Astrocyte (in vitro differentiated cells and primary cell): ENCODE measurements around the gene HAL. TPM values are rescaled to one million over a fixed set of nuclear protein-coding genes. Genes with fewer than 3 reads are reported as not detected.

Experiments
- DNase-seq: peaks from one replicate; pipeline ENCODE4 v3.0.0-alpha.2; 2010; ENCODE audit warnings: low read depth
- FAIRE-seq: peaks from 2 replicates; lab custom pipeline; 2011; peaks lifted over from hg19 to GRCh38; lab: Jason Lieb, UNC
- H2AFZ ChIP-seq: 2 replicates; pipeline ENCODE4 v1.6.0; 2012; ENCODE audit warnings: low read depth, low read length, inconsistent platforms
- H3K27ac ChIP-seq: 2 replicates; pipeline ENCODE4 v1.5.1; 2011; ENCODE audit warnings: low read depth, low read length, inconsistent platforms
- H3K27me3 ChIP-seq: 2 replicates; pipeline ENCODE4 v1.6.0; 2011; ENCODE audit warnings: low read length, inconsistent platforms; ENCODE audit not compliant: insufficient read depth
- H3K36me3 ChIP-seq: 2 replicates; pipeline ENCODE4 v1.5.1; 2011; ENCODE audit warnings: low read length, inconsistent platforms; ENCODE audit not compliant: insufficient read depth
- H3K4me1 ChIP-seq: 2 replicates; pipeline ENCODE4 v1.5.1; 2011; ENCODE audit warnings: low read length, inconsistent platforms; ENCODE audit not compliant: insufficient read depth
- H3K4me2 ChIP-seq: 2 replicates; pipeline ENCODE4 v1.6.0; 2012; ENCODE audit warnings: low read length, inconsistent platforms
- H3K4me3 ChIP-seq: 2 replicates; pipeline ENCODE4 v1.5.1; 2011; ENCODE audit warnings: low read depth, mild to moderate bottlenecking, low read length, inconsistent platforms; ENCODE audit not compliant: insufficient read depth
- H3K79me2 ChIP-seq: 2 replicates; pipeline ENCODE4 v1.6.0; 2012; ENCODE audit warnings: mild to moderate bottlenecking, low read length, inconsistent platforms; ENCODE audit not compliant: insufficient read depth
- H3K9ac ChIP-seq: 2 replicates; pipeline ENCODE4 v1.6.0; 2012; ENCODE audit warnings: mild to moderate bottlenecking, low read length, inconsistent platforms
- H3K9me3 ChIP-seq: 2 replicates; pipeline ENCODE4 v1.5.1; 2012; ENCODE audit warnings: low read depth, mild to moderate bottlenecking, low read length, inconsistent platforms; ENCODE audit not compliant: insufficient read depth
- H4K20me1 ChIP-seq: 2 replicates; pipeline ENCODE4 v1.6.0; 2012; ENCODE audit warnings: low read length, inconsistent platforms; ENCODE audit not compliant: insufficient read depth
- H3K27ac Mint-ChIP-seq: one replicate; pipeline ENCODE4 v1.8.0; 2021; ENCODE audit warnings: mild to moderate bottlenecking, mixed read lengths; ENCODE audit not compliant: unreplicated experiment
- H3K27me3 Mint-ChIP-seq: one replicate; pipeline ENCODE4 v1.8.0; 2021; ENCODE audit warnings: low read depth, mixed read lengths; ENCODE audit not compliant: unreplicated experiment
- H3K36me3 Mint-ChIP-seq: one replicate; pipeline ENCODE4 v1.8.0; 2021; ENCODE audit warnings: low read depth, mixed read lengths; ENCODE audit not compliant: unreplicated experiment
- H3K4me1 Mint-ChIP-seq: one replicate; pipeline ENCODE4 v1.8.0; 2021; ENCODE audit warnings: low read depth, mixed read lengths; ENCODE audit not compliant: unreplicated experiment
- H3K4me3 Mint-ChIP-seq: one replicate; pipeline ENCODE4 v1.8.0; 2021; ENCODE audit warnings: mild to moderate bottlenecking, moderate library complexity, mixed read lengths; ENCODE audit not compliant: unreplicated experiment
- H3K9me3 Mint-ChIP-seq: one replicate; pipeline ENCODE4 v1.8.0; 2021; ENCODE audit warnings: mild to moderate bottlenecking, mixed read lengths; ENCODE audit not compliant: unreplicated experiment
- CTCF ChIP-seq: IDR thresholded peaks from 2 replicates; pipeline ENCODE4 v1.5.1; 2011; ENCODE audit warnings: low read depth, mild to moderate bottlenecking, inconsistent platforms, low read length, moderate library complexity; ENCODE audit not compliant: insufficient read depth
- EZH2 ChIP-seq: IDR thresholded peaks from 2 replicates; pipeline ENCODE4 v1.6.1; 2012; ENCODE audit warnings: mild to moderate bottlenecking, low read length, inconsistent platforms; ENCODE audit not compliant: insufficient read depth
- total RNA-seq: library from RNA; stranded (reverse); gene quantifications from 2 replicates; pipeline ENCODE4 v1.2.1, GENCODE V29; 2021

The HAL gene
- total RNA-seq, 1 donor from 2014 or later = 0.20 TPM

- FAIRE-seq = no peak
- Histone ChIP-seq H3K27me3 (peaks cover 5% of the 10 kb centered on the region), H3K79me2 (no peaks in the 10 kb centered on the region), H3K4me2 (peak within 1 kb of the TSS; percentile 98), H3K4me3 (peak within 1 kb of the TSS; percentile 89), H3K4me1 (peaks cover 3% of the 10 kb centered on the region), H3K9me3 (no peaks in the 10 kb centered on the region), H2AFZ (peak within 1 kb of the TSS; percentile 98), H3K27ac (no peak within 1 kb of the TSS), H3K9ac (peak within 1 kb of the TSS; percentile 79), H4K20me1 (no peaks in the 10 kb centered on the region), H3K36me3 (no peaks in the 10 kb centered on the region)
- Mint-ChIP-seq H3K4me3 (peak within 1 kb of the TSS; percentile 91), H3K4me1 (no peaks in the 10 kb centered on the region), H3K36me3 (no peaks in the 10 kb centered on the region), H3K9me3 (no peaks in the 10 kb centered on the region), H3K27ac (peak within 1 kb of the TSS; percentile 58), H3K27me3 (peaks cover 11% of the 10 kb centered on the region)
- DNase-seq = peak; percentile 45
- TF ChIP-seq EZH2 (no peak), CTCF (no peak)
These were observed 52.8 kb downstream of the HAL start, which contains the start of gene AMDHD1 for GRCh38 chr12:95943330-95943842. Gene AMDHD1, plus strand, starts transcription at chr12:95943331. Its CDS starts 68 bp downstream, at chr12:95943399.

- H3K36me3 ChIP-seq = no peaks in the 10 kb centered on the region
- FAIRE-seq (no peak), DNase-seq (peak; percentile 57)
- H4K20me1 ChIP-seq = no peaks in the 10 kb centered on the region
- peak within 1 kb of the TSS; percentile 58 for H3K27ac Mint-ChIP-seq
- peak within 1 kb of the TSS; percentile 79 for H3K9ac ChIP-seq
- H3K4me3 ChIP-seq = peak within 1 kb of the TSS; percentile 89
- H2AFZ ChIP-seq = peak within 1 kb of the TSS; percentile 98
- no peaks in the 10 kb centered on the region for H3K79me2 ChIP-seq
- H3K4me2 ChIP-seq = peak within 1 kb of the TSS; percentile 98
- H3K9me3 ChIP-seq = no peaks in the 10 kb centered on the region
- peak within 1 kb of the TSS; percentile 91 for H3K4me3 Mint-ChIP-seq
- H3K27me3 ChIP-seq = peaks cover 5% of the 10 kb centered on the region
- H3K27me3 Mint-ChIP-seq = peaks cover 11% of the 10 kb centered on the region
- no peaks in the 10 kb centered on the region for H3K36me3 Mint-ChIP-seq
- TF ChIP-seq CTCF (no peak), EZH2 (no peak)
- H3K4me1 ChIP-seq = peaks cover 3% of the 10 kb centered on the region
- H3K4me1 Mint-ChIP-seq = no peaks in the 10 kb centered on the region
- no peaks in the 10 kb centered on the region for H3K9me3 Mint-ChIP-seq
- no peak within 1 kb of the TSS for H3K27ac ChIP-seq
These were observed 53.4 kb downstream of the HAL start, which contains the start of gene CCDC38 for GRCh38 chr12:95942524-95943329. Gene CCDC38, minus strand, starts transcription at chr12:95942614. Its CDS starts 6,105 bp downstream, at chr12:95936509.
